ENCODE data around the gene CLASP2. TPM values are rescaled to one million over a fixed set of nuclear protein-coding genes. Genes with fewer than 3 reads are reported as not detected.

Gene CLASP2
- total RNA-seq, 2 experiments from 2014 or later: 63.4 to 73.1 TPM

GRCh38 chr3:33579178-33579510 is 138.9 kb downstream of the CLASP2 start:
- peaks cover 36% of the 10 kb centered on the region for H3K36me3 ChIP-seq (ENCODE audit: insufficient read depth, low read length)
- no peak overlapping the region for H3K4me3 ChIP-seq (ENCODE audit: low read length)
- no peaks in the 10 kb centered on the region for H3K4me1 Mint-ChIP-seq (ENCODE audit: low read depth)
- H3K27me3 Mint-ChIP-seq: no peaks in the 10 kb centered on the region
- no peaks in the 10 kb centered on the region for H3K4me1 ChIP-seq (ENCODE audit: insufficient read depth, low read length)
- H3K27ac ChIP-seq (ENCODE audit: low read depth in 1 of 2, low read length in 2 of 2): no peak overlapping the region
- H3K9me3 ChIP-seq (ENCODE audit: control insufficient read depth in 1 of 2, insufficient read depth in 1 of 2, low read length in 2 of 2): no peaks in the 10 kb centered on the region
- no peaks in the 10 kb centered on the region for H3K9me3 Mint-ChIP-seq
- ChIA-PET POLR2A (no interaction called here), CTCF (no interaction called here)
- intact Hi-C loops (cut with DNase I, micrococcal nuclease): no loop called here
- TF ChIP-seq CTCF (IDR thresholded peaks at IDR 0.05): no peak
- H3K36me3 Mint-ChIP-seq (ENCODE audit: low read depth): peaks cover 78% of the 10 kb centered on the region
- ATAC-seq (ENCODE audit: poor library complexity): no peak
- H3K27ac Mint-ChIP-seq: no peak overlapping the region
- no peak overlapping the region for H3K4me3 Mint-ChIP-seq
- H3K27me3 ChIP-seq (ENCODE audit: control insufficient read depth in 1 of 2, insufficient read depth in 2 of 2, low read length in 2 of 2): no peaks in the 10 kb centered on the region
- no peak for DNase-seq

- intact Hi-C loops (cut with DNase I, micrococcal nuclease): no loop called here
- Mint-ChIP-seq H3K36me3 (ENCODE audit: low read depth) (peaks cover 79% of the 10 kb centered on the region), H3K9me3 (no peaks in the 10 kb centered on the region), H3K27me3 (no peaks in the 10 kb centered on the region), H3K27ac (no peak overlapping the region), H3K4me3 (no peak overlapping the region), H3K4me1 (ENCODE audit: low read depth) (no peaks in the 10 kb centered on the region)
- H3K9me3 ChIP-seq (ENCODE audit: control insufficient read depth in 1 of 2, insufficient read depth in 1 of 2, low read length in 2 of 2): no peaks in the 10 kb centered on the region
- ChIA-PET CTCF (no interaction called here), POLR2A (no interaction called here)
- no peak for ATAC-seq (ENCODE audit: poor library complexity)
- H3K36me3 ChIP-seq (ENCODE audit: insufficient read depth, low read length): peaks cover 36% of the 10 kb centered on the region
- no peak overlapping the region for H3K27ac ChIP-seq (ENCODE audit: low read depth in 1 of 2, low read length in 2 of 2)
- no peaks in the 10 kb centered on the region for H3K27me3 ChIP-seq (ENCODE audit: control insufficient read depth in 1 of 2, insufficient read depth in 2 of 2, low read length in 2 of 2)
- no peaks in the 10 kb centered on the region for H3K4me1 ChIP-seq (ENCODE audit: insufficient read depth, low read length)
- no peak for TF ChIP-seq CTCF (IDR thresholded peaks at IDR 0.05)
- DNase-seq: no peak
- no peak overlapping the region for H3K4me3 ChIP-seq (ENCODE audit: low read length)
Measured at GRCh38 chr3:33578325-33579177, 139.5 kb downstream of the CLASP2 start.

GRCh38 chr3:33577588-33577987 is 140.5 kb downstream of the CLASP2 start:
- H3K4me3 ChIP-seq (ENCODE audit: low read length): no peak overlapping the region
- DNase-seq (no peak), ATAC-seq (ENCODE audit: poor library complexity) (no peak)
- Mint-ChIP-seq H3K36me3 (ENCODE audit: low read depth) (peaks cover 79% of the 10 kb centered on the region), H3K27me3 (no peaks in the 10 kb centered on the region), H3K4me3 (no peak overlapping the region), H3K4me1 (ENCODE audit: low read depth) (no peaks in the 10 kb centered on the region), H3K27ac (no peak overlapping the region), H3K9me3 (no peaks in the 10 kb centered on the region)
- H3K9me3 ChIP-seq (ENCODE audit: control insufficient read depth in 1 of 2, insufficient read depth in 1 of 2, low read length in 2 of 2): no peaks in the 10 kb centered on the region
- TF ChIP-seq CTCF (IDR thresholded peaks at IDR 0.05): no peak
- no peak overlapping the region for H3K27ac ChIP-seq (ENCODE audit: low read depth in 1 of 2, low read length in 2 of 2)
- H3K27me3 ChIP-seq (ENCODE audit: control insufficient read depth in 1 of 2, insufficient read depth in 2 of 2, low read length in 2 of 2): no peaks in the 10 kb centered on the region
- POLR2A ChIA-PET: no interaction called here
- no peaks in the 10 kb centered on the region for H3K4me1 ChIP-seq (ENCODE audit: insufficient read depth, low read length)
- intact Hi-C loops (cut with DNase I, micrococcal nuclease): no loop called here
- H3K36me3 ChIP-seq (ENCODE audit: insufficient read depth, low read length): peaks cover 37% of the 10 kb centered on the region
- CTCF ChIA-PET: no interaction called here

Measured in CD4-positive, alpha-beta T cell (primary cell).